AG09309 (cell line): ENCODE measurements around the gene NUP214.

Experiments
- DNase-seq: peaks from one replicate; pipeline ENCODE4 v3.0.0-alpha.2; 2010; ENCODE audit warnings: low read depth
- H3K4me3 ChIP-seq: 2 replicates; pipeline ENCODE4 v1.5.1; 2011; ENCODE audit warnings: mild to moderate bottlenecking, low read depth, low read length, moderate library complexity; ENCODE audit not compliant: control insufficient read depth
- TF ChIP-seq, protein P1 (sequence below): IDR thresholded peaks from 2 replicates; pipeline ENCODE4 v1.5.1; 2011; ENCODE audit warnings: mild to moderate bottlenecking, low read depth, low read length, inconsistent platforms; ENCODE audit not compliant: insufficient read depth, control insufficient read depth; ENCODE audit errors: missing control alignments

Gene NUP214

DNA sequence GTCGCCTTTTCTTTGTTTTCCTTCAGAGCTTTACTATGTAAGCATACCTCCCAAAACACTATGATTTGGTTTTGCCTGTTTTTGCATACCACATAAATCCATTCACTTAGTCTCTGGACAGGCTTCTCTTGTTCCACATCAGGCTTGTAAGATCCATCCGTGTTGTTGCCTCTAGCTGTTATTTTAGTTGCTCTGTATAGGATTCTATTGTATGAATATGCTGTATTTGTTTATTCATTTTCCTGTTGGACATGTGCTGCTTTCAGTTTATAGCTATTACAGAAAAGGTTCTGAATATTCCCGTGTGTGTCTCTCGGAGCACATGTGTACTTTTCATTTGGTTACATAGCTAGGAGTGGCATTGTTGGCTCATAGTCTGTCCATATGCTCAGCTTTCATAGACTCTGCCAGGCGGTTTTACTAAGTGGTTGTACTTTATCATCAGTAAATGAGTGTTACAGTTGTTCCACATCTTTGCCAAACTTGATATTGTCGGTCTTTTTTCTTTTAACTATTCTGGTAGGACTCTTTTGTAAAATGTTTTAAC is 41.8 kb downstream of the NUP214 start:
- H3K4me3 ChIP-seq = no peak overlapping the region
- TF ChIP-seq, protein P1, sequence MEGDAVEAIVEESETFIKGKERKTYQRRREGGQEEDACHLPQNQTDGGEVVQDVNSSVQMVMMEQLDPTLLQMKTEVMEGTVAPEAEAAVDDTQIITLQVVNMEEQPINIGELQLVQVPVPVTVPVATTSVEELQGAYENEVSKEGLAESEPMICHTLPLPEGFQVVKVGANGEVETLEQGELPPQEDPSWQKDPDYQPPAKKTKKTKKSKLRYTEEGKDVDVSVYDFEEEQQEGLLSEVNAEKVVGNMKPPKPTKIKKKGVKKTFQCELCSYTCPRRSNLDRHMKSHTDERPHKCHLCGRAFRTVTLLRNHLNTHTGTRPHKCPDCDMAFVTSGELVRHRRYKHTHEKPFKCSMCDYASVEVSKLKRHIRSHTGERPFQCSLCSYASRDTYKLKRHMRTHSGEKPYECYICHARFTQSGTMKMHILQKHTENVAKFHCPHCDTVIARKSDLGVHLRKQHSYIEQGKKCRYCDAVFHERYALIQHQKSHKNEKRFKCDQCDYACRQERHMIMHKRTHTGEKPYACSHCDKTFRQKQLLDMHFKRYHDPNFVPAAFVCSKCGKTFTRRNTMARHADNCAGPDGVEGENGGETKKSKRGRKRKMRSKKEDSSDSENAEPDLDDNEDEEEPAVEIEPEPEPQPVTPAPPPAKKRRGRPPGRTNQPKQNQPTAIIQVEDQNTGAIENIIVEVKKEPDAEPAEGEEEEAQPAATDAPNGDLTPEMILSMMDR = no peak
- DNase-seq = no peak

DNA sequence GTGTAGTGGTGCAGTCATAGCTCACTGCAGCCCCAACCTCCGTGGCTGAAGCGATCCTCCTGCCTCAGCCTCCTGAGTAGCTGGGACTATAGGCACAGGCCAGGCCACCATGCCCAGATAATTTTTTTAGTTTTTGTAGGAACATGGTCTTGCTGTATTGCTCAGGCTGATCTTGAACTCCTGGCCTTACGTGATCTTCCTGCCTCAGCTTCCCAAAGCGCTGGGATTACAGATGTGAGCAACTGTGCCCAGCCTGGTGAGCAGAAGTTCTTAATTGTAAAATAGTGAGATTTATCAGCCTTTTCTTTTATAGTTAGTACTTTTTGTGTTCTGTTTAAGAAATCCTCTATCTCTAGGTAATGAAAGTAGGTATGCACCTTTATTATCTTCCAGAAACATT is 42.5 kb downstream of the NUP214 start:
- no peak for DNase-seq
- no peak overlapping the region for H3K4me3 ChIP-seq
- TF ChIP-seq, protein P1 = no peak

GRCh38 chr9:131169563-131170240 is 44.3 kb downstream of the NUP214 start:
- no peak for DNase-seq
- H3K4me3 ChIP-seq = no peak overlapping the region
- TF ChIP-seq, protein P1 = no peak

GRCh38 chr9:131173995-131174394 is 48.6 kb downstream of the NUP214 start:
- DNase-seq = no peak
- H3K4me3 ChIP-seq = no peak overlapping the region
- TF ChIP-seq, protein P1 = no peak

DNA sequence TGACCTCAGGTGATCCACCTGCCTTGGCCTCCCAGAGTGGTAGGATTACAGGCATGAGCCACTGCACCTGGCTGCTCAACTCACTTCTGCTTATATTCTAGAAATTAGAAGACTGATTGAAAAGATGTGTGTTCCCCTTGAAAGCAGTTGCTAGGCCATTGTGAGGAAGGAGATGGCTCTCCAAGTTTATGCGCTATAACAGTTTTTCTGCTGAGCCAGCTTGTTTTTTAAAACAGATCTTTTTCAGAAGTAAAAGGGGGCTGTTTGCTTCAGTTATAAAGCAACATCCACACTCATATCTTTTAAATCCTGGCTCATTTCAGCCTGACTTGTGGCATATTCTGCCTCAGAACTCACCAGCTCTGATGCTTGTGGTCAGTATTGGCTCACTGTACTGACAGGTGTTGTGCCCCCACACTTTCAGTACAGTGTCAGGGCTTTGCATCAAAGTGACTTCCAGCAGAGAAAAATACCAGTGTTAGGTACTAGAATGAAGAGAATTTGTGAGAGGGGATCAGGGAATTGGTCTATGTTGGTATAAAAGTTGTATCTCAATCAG is 49.4 kb downstream of the NUP214 start:
- H3K4me3 ChIP-seq = no peak overlapping the region
- TF ChIP-seq, protein P1 = no peak
- DNase-seq = no peak

GRCh38 chr9:131177898-131178297 is 52.5 kb downstream of the NUP214 start:
- no peak for DNase-seq
- TF ChIP-seq, protein P1 = no peak
- no peak overlapping the region for H3K4me3 ChIP-seq
